ENCODE data around the gene TUBGCP4. TPM values are rescaled to one million over a fixed set of nuclear protein-coding genes. Genes with fewer than 3 reads are reported as not detected.

TUBGCP4 gene
- total RNA-seq, 1 experiment from 2014 or later, result 38.6 TPM

- no peak for DNase-seq (ENCODE audit: low read depth, low spot score)
- TF ChIP-seq ATF3 (IDR thresholded peaks at IDR 0.05), result no peak
- 0 out of 2 replicates have a peak, but pooled peaks have one; percentile 50 for TF ChIP-seq CBX3 (IDR thresholded peaks at IDR 0.05; ENCODE audit: low read depth)
- peaks cover 30 to 48% of the 10 kb centered on the region in 2 experiments for H3K36me3 ChIP-seq (ENCODE audit: control insufficient read depth in 1 of 2, insufficient read depth in 2 of 2, low read length in 2 of 2)
- H3K4me1 ChIP-seq (ENCODE audit: control insufficient read depth in 1 of 2, insufficient read depth in 2 of 2, low read length in 2 of 2), result no peaks in the 10 kb centered on the region
- no peak overlapping the region for H3K9ac ChIP-seq (ENCODE audit: low read length)
- H2AFZ ChIP-seq (ENCODE audit: low read depth, low read length, poor library complexity, severe bottlenecking), result no peak overlapping the region
- RAD21 ChIA-PET (ENCODE audit: low non-redundant PET in 1 of 2, low total read pairs in 2 of 2, uncharacterized antibody in 2 of 2, unreplicated experiment in 2 of 2), result no interaction called here
- no peak overlapping the region for H3K4me2 ChIP-seq (ENCODE audit: low read length)
- no peaks in the 10 kb centered on the region for H4K20me1 ChIP-seq (ENCODE audit: insufficient read depth)
- BruUV-seq (replicated peaks), result TSS peak; percentile 21
- peaks cover 23 to 24% of the 10 kb centered on the region in 2 experiments; a peak in 3 of 4 replicates for H3K9me3 ChIP-seq (ENCODE audit: control insufficient read depth in 1 of 2, insufficient read depth in 1 of 2, low read depth in 1 of 2, low read length in 2 of 2)
- no peak for ATAC-seq
- no peaks in the 10 kb centered on the region for H3K27me3 ChIP-seq (ENCODE audit: insufficient read depth, low read length)
- no peak overlapping the region for H3K4me3 ChIP-seq (replicated peaks in 1 of 2; ENCODE audit: low read depth in 1 of 2, low read length in 2 of 2)
- POLR2A ChIA-PET, result interaction anchor here (1.0 kb wide), 1 partner anchor 10 kb away, joined by 3 read pairs; the partner anchor contains the start of genes TUBGCP4 and ZSCAN29
- H3K27ac ChIP-seq (ENCODE audit: low read depth, low read length), result no peak overlapping the region
- H3K9me2 ChIP-seq (ENCODE audit: insufficient read depth), result no peaks in the 10 kb centered on the region
- CTCF ChIA-PET, result no interaction called here
- intact Hi-C loops (cut with micrococcal nuclease), result no loop called here
- no peaks in the 10 kb centered on the region for H3K79me2 ChIP-seq (ENCODE audit: insufficient read depth, low read length)
Measured at GRCh38 chr15:43361313-43361903, 9.5 kb upstream of the TUBGCP4 start.

GRCh38 chr15:43370310-43370974, 459 bp upstream of the TUBGCP4 start:
- H2AFZ ChIP-seq (ENCODE audit: low read depth, low read length, poor library complexity, severe bottlenecking), result peak overlapping the region; percentile 27
- peaks cover 2% of the 10 kb centered on the region; the same call in 1 of the 2 replicates for H4K20me1 ChIP-seq (ENCODE audit: insufficient read depth)
- POLR2A ChIA-PET, result interaction anchor here (0.9 to 1.3 kb wide), 2 partner anchors 9 to 140 kb away, joined by 3 to 4 read pairs; no protein-coding TSS in a partner anchor
- H3K9ac ChIP-seq (ENCODE audit: low read length), result peak overlapping the region; percentile 78
- ATAC-seq (peak; percentile 63), DNase-seq (ENCODE audit: low read depth, low spot score) (no peak)
- RAD21 ChIA-PET (ENCODE audit: low non-redundant PET in 1 of 2, low total read pairs in 2 of 2, uncharacterized antibody in 2 of 2, unreplicated experiment in 2 of 2), result no interaction called here
- CTCF ChIA-PET, result interaction anchor here (0.7 kb wide), 1 partner anchor 15 kb away, joined by 3 read pairs; no protein-coding TSS in a partner anchor
- H3K4me3 ChIP-seq (replicated peaks in 1 of 2; ENCODE audit: low read depth in 1 of 2, low read length in 2 of 2), result peak overlapping the region; percentile 74 to 79
- H3K4me2 ChIP-seq (ENCODE audit: low read length), result peak overlapping the region; percentile 83
- peaks cover 19 to 26% of the 10 kb centered on the region in 2 experiments; a peak in 3 of 4 replicates for H3K36me3 ChIP-seq (ENCODE audit: control insufficient read depth in 1 of 2, insufficient read depth in 2 of 2, low read length in 2 of 2)
- BruUV-seq (replicated peaks), result no TSS peak
- TF ChIP-seq SRF (IDR thresholded peaks at IDR 0.05; ENCODE audit: low read depth), result no peak
- no peaks in the 10 kb centered on the region for H3K27me3 ChIP-seq (ENCODE audit: insufficient read depth, low read length)
- H3K27ac ChIP-seq (ENCODE audit: low read depth, low read length), result peak overlapping the region; percentile 89
- peaks cover 0 to 21% of the 10 kb centered on the region in 2 experiments; a peak in 3 of 4 replicates for H3K4me1 ChIP-seq (ENCODE audit: control insufficient read depth in 1 of 2, insufficient read depth in 2 of 2, low read length in 2 of 2)
- H3K79me2 ChIP-seq (ENCODE audit: insufficient read depth, low read length), result peaks cover 62% of the 10 kb centered on the region
- intact Hi-C loops (cut with micrococcal nuclease), result no loop called here
- H3K9me3 ChIP-seq (ENCODE audit: control insufficient read depth in 1 of 2, insufficient read depth in 1 of 2, low read depth in 1 of 2, low read length in 2 of 2), result peaks cover 0 to 4% of the 10 kb centered on the region in 2 experiments; a peak in 1 of 4 replicates
- H3K9me2 ChIP-seq (ENCODE audit: insufficient read depth), result no peaks in the 10 kb centered on the region
